ENCODE results near the gene GCKR. TPM values are rescaled to one million over a fixed set of nuclear protein-coding genes. Genes with fewer than 3 reads are reported as not detected.

Gene GCKR
- total and polyA plus RNA-seq, 2 of the 13 experiments (the other 11 are each of a cell fraction or from before 2014, with no cell fraction given) = 15.2 to 48.3 TPM

GRCh38 chr2:27489498-27490397 lies 6.9 kb upstream of the GCKR start, which contains the start of gene IFT172 (continued):
- TF ChIP-seq RERE (CRISPR knock-in tag; IDR thresholded peaks at IDR 0.05; ENCODE audit: low read depth) (peak; percentile 46; the same call in 1 of the 2 replicates), ZNF597 (CRISPR knock-in tag; IDR thresholded peaks at IDR 0.05) (no peak), ZBTB1 (CRISPR knock-in tag; IDR thresholded peaks at IDR 0.05; ENCODE audit: borderline replicate concordance) (no peak), ZBTB44 (CRISPR knock-in tag; IDR thresholded peaks at IDR 0.05) (0 out of 2 replicates have a peak, but pooled peaks have one; percentile 47), ZNF670 (CRISPR knock-in tag; IDR thresholded peaks at IDR 0.05; ENCODE audit: borderline replicate concordance) (no peak; the same call in 1 of the 2 replicates), MLXIP (CRISPR knock-in tag; IDR thresholded peaks at IDR 0.05; ENCODE audit: borderline replicate concordance) (no peak), MTF2 (CRISPR knock-in tag; IDR thresholded peaks at IDR 0.05; ENCODE audit: borderline replicate concordance) (no peak), BORCS8-MEF2B (CRISPR knock-in tag; IDR thresholded peaks at IDR 0.05) (peak; percentile 71; the same call in 1 of the 2 replicates), GLMP (CRISPR knock-in tag; IDR thresholded peaks at IDR 0.05; ENCODE audit: borderline replicate concordance) (no peak), TOE1 (CRISPR knock-in tag; IDR thresholded peaks at IDR 0.05) (no peak), HOMEZ (CRISPR knock-in tag; IDR thresholded peaks at IDR 0.05; ENCODE audit: low read depth) (peak; percentile 21; the same call in 1 of the 2 replicates)

All from HepG2 (cell line).